HG03066 (cell line): Measurements from ENCODE around the gene OTOA.
"Not testable (repeated sequence)": the region's sequence is repeated elsewhere in the genome, so short reads cannot be mapped to it uniquely, and the experiment has no call there.

ENCODE experiments used
- ATAC-seq: cut with Tn5 transposase; IDR thresholded peaks from one replicate; pipeline ENCODE4 v1.9.1; 2021; ENCODE audit warnings: low read depth; ENCODE audit not compliant: unreplicated experiment

Gene OTOA

DNA sequence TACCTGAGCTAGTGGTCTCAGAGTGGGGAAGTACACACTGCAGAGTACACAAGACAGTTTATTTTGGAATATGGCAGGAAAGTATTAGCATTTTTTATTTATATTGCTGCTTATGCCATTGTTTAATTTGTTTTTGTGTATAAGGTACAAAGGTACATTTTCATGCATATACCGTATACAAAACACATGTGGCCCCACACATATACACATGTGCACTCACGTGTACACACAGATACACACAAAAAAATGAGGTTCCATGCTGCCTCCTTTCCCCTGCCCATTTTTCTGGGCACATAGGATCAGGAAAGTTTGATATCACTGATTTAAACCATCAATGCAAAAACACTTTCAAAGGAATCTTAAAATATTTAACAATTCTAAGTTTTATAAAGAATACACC lies 24.3 kb upstream of the OTOA start:
- ATAC-seq = no peak

DNA sequence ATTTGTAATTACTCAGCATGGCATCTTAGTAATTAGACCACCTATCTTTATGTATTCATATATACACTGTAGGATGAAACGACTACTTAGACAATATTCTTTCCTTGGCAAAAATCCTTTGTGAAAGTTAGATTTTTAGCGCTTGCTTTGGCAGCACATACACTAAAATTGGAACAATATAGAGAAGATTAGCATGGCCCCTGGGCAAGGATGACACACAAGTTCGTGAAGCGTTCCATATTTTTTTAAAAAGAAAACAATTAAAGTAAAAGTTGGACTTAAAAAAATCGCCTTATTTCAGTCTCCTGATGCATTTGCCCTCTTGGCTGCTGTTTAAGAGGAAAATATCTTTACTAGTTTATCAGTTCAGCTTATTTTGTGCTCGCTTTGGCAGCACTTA lies 21.9 kb upstream of the OTOA start:
- ATAC-seq = no peak

DNA sequence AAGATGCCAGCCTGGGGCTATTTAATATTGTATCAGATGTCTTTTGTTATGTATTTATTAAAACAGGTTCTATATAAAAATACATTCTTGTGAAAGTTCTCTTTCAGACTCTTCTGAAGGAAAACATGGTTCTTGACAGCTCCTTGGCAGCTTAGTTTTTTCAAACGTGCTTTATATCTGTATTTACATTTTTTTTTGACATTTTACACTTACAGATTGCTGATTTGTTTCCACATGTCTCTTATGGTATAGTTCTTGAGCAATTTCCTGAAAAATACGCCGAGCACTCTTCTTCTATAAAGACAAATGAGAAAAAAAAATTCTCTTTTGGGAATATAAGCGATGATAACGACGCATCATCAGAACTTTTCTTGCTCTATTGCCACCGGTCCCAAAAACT lies 20.9 kb upstream of the OTOA start:
- no peak for ATAC-seq

DNA sequence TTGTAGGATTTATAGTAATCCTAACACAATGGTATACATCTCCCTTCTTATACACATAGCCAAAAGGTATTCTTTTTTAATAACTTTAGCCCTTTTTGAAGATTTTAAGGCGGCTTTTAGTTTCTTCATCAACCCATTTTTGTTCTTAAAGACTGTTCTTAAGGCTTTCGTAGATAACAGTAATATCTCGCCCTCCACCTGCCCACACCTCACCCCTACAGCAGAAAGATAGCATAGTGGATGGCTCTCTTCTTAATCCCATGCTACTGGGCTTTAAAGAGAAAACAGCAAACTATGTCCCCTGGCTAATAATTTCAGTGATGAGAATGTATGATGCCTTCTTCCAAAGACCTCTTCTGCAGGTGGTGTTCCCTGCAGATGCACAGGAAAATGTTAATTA lies 20.0 kb upstream of the OTOA start:
- ATAC-seq = no peak

DNA sequence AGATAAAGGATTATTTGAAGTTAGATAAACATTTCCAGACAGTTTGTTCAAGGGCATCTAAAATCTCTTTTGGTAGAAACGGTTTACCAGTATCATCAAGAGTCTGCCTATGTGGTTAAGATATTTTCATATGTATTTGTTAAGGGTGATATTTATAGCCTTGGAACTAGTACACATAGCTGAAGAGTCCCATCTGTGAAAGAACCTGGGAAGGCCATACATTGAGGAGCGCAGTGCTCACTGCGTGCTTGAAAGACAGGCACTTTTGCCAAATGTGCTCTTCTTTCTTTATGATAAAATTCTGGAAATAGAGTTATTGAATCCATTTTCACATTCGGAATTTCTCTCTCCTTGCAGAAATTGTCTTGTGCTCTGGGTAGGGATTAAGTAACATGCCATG lies 19.1 kb upstream of the OTOA start:
- no peak for ATAC-seq

DNA sequence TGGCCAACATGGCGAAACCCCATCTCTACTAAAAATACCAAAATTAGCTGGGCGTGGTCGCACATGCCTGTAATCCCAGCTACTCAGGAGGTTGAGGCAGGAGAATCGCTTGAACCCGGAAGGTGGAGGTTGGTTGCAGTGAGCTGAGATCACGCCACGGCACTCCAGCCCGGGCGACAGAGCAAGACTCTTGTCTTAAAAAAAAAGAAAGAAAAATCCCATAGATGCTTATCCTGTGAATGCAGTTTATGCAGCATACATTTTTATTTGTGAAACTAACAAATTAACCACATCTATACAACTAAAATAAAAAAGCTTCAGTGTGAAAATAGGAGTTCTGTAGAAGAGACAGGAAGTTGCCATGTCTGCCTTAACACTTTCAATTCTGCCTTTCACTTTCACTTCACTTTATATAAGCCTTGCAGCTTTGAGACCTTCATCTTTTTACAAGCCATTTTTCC lies 18.5 kb upstream of the OTOA start:
- peak; percentile 42 for ATAC-seq

DNA sequence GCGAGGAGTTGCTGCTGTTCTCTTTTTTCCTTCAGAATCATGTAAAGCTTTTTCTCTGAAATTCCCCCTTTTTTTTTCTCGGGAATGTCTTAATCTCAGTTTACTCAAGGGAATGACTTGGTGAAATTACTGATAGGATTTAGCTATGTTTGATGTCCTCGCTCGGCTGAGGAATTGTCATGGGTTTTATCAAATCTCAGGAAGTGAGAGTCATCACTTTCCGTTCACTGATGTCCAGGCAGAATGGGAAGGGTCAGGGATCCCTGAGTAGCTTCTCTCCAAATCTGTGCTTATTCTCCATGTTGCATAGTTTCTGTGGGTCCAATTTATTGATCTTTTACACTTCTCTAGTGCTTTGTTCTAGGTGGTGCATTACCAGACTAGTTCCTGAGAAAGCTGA lies 17.7 kb upstream of the OTOA start:
- ATAC-seq = no peak

DNA sequence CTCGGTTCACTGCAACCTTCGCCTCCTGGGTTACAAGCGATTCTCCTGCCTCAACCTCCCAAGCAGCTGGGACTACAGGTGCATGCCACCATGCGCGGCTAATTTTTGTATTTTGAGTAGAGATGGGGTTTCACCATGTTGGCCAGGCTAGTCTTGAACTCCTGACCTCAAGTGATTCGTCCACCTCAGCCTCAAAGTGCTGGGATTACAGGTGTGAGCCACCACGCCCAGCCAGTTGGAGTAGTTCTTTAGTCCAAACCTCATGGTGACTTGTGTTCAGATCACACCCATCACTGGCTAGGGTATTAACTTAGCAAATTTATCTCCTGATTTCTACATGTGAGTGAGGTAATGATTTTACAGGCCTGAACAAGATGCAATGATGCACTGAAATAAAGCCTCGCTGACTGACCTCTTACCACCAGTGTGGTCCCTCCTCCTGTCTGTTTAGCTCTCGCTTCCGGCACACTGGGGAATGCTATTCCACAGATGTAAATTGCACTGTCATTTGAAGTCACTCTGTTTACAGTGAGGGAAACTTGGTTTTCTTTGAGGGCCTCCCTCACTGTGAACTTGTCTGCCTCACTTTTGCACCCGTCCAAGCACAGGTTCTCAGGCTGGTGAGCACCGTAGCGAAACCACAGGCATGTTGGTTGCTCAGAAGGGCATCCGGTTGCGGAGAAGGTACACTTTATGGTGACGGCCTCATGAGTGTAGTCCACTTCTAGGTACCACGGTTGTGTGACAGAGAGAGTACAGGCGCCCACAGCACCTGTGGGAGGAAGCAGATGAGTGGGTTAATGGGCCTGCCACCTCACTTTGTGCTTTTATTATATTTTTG lies 16.8 kb upstream of the OTOA start:
- peak; percentile 80 for ATAC-seq

DNA sequence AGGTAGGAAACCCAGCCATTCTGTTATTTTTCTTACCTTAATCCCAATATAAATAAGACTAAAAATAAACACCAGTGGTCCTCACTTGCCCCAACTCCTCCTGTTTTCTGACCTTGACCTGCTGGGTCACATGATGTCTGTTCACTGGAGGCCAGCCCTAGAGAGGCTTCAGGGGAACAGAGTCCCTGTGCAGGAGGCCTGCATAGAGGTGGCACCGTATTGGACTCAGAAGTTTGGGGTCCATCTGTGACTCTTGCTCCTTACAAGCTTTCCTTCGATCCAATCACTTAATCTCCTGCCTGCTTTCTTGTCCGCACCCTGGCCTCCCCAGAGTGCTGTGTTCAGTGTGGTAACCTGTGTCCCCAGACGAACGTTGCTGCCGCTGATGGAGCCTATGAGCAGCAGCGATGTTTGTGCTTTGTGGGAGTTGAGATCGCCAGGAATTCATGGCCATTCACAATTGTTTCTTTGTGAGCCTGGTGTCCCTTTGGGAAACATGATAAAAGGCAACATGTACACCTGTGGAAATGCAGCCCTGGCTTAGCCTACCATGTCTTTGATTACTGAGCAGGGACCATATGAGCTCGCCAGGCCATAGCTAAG lies 16.1 kb upstream of the OTOA start:
- no peak for ATAC-seq

DNA sequence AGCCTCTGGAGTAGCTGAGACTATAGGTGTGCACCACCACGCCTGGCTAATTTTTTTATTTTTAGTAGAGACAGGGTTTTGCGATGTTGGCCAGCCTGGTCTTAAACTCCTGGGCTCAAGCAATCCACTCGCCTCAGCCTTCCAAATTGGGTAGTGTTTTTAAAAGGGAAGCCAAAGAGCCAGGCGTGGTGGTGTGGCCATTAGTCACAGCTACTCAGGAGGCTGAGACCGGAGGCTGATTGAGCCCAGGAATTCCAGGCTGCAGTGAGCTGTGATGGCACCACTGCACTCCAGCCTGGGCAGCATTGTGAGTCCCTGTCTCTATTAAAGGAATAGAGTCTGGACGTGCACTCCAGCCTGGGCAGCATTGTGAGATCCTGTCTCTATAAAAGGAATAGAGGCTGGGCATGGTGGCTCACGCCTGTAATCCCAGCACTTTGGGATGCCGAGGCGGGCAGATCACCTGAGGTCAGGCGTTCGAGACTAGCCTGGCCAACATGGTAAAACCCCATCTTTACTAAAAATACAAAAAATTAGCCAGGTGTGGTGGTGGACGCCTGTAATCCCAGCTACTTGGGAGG lies 13.9 kb upstream of the OTOA start:
- not testable (repeated sequence) for ATAC-seq

DNA sequence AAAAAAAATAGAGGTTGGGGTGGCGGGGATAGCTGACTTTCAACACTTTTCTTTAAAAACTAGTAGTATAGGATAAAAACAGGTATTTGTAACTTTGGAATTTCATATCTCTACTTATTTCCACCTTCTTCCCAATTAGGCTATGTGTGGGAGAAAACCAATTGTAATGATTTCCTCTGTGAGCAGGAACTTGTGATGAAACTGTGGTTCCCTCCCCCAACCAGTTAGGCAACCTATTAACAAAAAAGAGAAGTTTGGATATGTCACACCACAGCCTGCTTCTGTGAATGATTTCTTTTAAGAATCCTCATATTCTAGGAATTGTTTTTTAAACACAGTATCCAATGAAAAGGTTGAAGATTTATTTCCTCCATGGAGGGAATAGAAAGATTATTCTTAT lies 13.2 kb upstream of the OTOA start:
- ATAC-seq = no peak

DNA sequence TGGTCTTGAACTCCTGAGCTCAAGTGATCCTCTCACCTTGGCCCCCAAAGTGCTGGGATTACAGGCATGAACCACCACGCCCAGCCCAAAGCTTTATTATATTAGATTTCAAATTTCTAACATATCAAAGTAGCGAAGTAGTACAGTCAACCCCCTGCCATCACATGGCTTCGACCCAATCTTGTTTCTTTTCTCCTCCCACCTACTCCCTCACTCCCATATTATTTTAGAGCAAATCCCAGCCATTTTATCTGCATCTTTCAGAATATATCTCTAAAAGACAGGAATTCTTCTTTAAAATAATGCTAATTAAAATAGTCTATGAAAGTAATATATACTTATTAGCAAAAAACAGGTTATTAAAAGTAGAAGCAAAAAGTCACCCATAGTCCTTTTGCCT lies 12.3 kb upstream of the OTOA start:
- ATAC-seq = no peak

DNA sequence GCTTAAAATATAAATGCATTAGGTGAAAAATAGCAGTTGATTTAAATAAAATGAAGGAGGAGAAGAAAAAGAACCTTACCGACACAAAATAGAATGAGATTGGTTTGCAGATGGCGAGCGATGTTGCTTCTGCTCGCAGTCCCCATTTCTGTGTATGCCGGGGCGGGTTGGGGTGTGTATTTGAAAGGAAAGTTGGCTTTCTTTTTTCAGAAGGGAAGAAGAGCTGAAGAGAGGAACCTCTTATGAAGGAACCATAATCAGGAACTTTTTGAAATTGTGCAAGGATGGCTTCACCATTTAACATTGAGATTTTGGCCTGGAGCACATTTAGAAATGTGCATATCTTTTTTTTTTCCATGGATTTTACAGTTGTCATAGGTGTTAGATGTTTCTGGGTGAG lies 11.3 kb upstream of the OTOA start, which contains the start of gene IGSF6:
IGSF6 (minus strand) TSS at position 156 of the 400 bp plus-strand sequence; CDS start at position 146, 10 bp downstream.
- no peak for ATAC-seq

DNA sequence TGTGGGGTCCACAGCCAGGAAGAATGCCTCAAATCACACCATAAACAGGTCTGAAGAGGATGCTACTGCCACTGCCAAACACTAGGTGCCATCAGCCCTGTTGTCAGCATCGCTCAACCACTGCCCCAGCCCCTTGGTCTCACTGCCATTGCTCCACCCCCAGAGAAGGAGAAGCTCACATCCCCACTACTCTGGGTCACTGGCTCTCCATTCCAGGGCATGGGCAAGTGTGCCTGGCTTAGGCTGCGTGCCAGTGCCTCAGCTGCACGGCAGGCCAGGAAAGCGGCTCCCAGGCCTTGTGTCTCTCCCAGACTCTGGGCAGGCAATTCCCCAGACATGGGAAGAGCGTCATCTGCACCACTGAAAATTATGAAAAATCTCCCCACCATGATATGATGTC lies 10.2 kb upstream of the OTOA start:
- ATAC-seq = no peak

DNA sequence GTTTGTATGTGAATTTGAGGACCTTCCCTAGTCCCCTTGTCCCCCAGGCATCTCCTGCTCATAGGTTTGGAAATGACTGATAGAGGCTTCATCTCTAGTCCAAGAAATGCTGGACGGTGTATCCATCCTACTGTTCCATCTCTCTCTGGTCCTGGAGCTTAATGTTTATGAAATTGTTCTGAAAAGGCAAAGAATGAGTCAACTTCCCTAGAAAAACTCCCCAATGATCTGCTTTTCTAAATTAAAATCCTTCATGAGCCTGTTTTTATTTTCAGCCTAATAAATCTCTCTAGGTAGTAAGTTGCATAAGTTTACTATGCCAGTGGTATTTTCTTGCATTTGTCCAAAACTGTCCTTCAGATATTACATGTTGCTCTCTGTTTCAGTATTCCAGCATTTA lies 9.3 kb upstream of the OTOA start:
- ATAC-seq = no peak

DNA sequence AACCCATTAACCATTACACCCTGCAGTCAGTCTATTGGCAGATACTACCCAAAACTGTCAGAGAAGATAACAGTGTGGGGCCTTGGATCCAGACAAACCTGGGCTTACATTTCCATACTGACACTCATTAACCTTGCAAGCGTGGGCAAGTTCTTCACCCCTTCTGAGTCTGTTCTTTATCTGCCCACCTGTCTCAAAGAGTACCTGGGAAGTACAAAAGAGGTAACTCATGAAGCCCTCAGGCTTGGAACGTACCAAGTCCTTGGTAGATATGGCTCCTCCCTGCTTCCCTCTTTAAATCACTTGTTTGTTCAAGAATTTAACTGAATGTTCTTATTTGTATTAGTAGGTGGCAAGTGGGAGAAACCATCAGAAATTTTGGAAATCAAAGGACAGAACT lies 8.9 kb upstream of the OTOA start:
- ATAC-seq = no peak

DNA sequence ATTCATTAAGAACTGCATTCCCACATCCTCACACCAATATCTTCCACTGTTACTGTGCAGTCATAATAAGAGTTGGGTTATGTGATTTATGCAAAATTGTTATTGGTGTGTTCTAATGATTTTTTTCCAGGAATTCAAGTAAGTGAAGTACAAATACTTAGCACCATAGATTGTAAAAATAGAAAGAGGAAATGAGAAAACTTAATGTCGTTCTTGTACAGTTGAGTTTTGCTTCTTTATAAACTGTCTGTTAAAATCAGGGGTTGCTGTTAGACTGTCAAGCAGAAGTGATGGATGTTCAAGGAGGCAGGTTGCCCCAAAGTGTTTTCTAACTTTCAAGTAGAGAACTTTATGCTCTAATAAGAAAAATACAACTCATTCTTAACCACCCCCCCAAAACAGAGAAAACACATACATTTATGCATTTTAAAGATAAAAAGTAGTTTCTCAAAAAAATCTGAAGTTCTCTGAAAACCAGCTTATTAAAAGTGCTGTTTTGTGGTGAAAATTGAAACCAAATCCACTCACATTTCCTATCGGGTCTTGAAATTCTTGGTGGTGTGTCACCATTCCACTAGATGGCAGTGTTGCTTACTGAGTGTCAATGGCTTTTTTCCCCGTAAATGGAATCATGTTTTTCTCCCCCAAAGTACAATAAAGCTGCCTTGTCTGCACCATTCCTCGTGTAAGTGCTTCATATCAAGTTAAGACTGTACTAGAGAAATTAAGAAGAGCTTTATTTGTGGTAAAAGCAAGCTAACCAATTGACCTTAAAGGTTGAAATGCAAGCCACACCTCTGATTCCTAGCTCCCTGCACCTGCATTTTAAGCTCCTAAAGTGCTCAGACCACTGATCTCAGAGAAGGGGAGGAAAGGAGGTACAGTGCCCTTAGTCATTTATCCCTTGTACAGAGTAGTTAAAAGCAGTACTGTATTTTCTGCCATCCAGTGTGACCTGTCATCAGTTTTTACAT lies 6.7 kb upstream of the OTOA start:
- no peak for ATAC-seq

DNA sequence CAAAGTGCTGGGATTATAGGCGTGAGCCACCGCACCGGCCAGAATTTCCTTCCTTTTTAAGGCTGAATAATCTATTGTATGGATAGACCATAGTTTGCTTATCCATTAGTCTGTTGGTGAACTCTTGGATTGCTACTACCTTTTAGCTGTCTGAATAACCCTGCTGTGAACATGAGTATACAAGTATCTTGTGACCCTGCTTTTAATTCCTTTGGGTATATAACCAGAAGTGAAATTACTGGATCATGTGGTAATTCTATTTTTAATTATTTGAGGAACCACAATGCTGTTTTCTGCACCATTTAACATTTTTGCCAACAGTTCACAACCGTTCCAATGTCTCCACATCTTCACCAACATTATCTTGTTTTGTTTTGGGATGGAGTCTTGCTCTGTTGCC lies 4.6 kb upstream of the OTOA start:
- no peak for ATAC-seq

DNA sequence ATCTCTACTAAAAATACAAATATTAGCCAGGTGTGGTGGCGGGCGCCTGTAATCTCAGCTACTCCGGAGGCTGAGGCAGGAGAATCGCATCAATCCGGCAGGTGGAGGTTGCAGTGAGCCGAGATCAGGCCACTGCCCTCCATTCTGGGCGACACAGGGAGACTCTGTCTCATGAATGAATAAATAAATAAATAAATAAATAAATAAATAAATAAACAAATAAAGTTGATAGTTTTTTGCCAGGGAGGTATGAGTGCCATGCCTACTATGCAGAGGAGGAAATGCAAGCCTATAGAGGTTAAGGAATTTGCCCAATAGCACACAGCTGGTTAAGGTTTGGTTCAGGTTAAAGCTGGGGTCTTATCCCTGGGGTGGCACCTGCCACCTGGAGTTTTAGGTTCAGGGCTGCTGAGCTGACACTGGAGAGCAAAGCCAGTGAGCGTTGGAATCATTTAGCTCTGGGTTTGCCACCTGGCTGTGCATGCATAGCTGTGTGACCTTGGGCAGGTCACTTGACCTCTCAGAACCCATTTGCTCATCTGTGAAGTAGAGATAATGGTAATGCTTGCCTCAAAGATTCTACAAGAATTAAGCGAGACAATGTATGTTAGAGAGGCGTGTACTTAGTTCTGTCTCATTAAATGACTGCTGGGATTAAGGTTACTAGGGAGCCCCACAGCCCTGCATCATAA lies 1.2 kb downstream of the OTOA start:
- ATAC-seq = no peak

DNA sequence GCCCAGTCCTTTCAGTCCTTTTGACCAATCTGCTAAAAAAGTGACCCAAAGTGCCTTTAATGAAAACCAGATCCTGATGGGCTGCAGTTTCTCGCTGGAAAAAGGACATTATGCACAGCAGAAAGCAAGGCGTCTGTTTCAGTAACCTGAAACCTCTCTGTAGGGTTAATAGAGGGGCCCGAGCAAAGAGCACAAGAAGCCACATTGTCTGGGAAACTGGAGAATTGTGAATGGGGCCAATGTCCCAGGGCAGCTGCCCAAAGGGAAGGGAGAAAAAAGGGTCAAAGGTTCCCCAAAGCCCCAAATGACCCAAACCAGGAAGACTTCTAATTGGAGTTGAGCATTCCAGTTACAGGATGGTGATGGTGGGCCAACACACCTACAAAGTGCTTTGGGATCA lies 3.0 kb downstream of the OTOA start:
- ATAC-seq = no peak
